Stimulated activated CD8-positive, alpha-beta memory T cell treated with anti-CD3 and anti-CD28 coated beads, Interleukin-12 subunit alpha, Interleukin-12 subunit beta, amount 100 ng/mL, for 24 hours (primary cell): ENCODE data around the gene METRN.
A peak's percentile ranks its signal among the peaks of the same experiment; 100 is the strongest.
"Not testable (repeated sequence)": the region's sequence is repeated elsewhere in the genome, so short reads cannot be mapped to it uniquely, and the experiment has no call there.

ENCODE experiments used
- DNase-seq: peaks from one replicate; pipeline ENCODE4 v3.0.0-alpha.2; 2020; ENCODE audit errors: extremely low read depth

METRN gene

DNA sequence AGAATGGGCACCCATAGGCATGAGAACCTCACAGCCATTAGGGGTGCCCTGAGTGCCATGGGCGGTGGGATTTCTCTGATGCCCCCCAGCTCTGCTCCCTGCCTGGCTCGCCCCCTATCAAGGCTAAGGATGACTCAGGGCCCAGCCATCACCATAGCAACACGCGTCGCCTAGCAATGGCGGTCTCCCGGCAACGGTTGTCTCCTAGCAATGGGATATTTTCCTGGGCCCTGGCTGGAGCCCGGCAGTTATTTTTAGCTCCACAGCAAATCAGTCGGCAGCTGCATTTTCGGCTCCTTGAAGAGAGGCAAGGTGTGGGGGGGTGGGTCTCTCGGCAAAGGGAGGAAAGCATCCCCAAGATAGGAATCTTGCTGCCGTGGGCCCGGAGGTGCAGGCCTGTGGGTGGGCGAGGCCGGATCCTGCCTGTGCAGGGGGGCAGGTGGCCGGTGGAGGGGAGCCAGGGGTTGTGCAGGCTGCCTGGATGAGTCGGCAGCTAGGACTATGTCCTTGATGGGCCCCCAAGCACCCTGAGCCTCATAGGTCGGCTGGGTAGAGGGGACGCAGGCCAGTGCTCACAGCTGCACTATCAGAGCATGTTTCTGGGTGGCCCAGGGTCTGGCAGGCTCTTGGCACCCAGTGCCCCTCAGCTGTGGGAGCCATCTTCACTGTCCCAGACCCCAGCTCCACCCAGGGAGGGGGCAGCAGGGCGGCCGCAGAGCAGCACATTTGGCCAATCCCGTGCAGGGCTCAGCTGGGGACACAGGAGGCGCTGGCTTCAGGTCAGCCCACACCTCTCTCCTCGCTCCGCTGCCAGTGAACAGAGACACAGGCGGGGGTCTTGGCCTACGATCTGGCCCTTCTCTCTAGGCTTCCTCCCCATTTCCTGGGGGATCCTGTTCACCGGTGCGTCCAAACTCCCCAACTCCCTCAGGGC is 5.1 kb upstream of the METRN start:
- DNase-seq: no peak

DNA sequence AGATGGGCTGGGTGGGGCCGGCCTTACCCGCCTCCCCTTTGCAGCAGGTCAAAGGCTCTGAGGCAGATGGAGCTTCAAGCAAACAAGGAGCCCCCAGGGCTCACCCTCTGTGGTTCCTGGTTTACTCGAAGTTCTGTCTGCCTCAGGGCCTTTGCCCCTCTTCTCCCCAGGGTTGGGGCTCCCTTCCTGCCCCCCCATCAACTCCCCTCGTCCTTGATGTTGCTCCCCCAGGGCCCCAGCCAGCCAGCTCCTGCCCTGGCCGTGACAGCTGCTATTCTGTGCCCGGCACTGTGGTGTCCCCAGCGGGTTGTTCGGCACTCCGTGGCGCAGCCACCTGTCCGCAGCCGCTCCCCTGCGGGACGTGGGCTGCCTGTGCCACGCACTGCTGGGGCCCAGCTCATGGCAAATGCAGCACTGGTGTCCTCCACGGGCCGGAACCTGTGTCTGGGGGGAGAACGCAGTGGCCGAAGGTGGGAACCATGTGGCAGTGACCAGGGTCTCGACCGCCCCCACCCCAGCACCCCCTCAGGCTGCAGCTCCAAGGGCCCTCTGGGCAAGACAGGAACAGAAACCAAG is 4.3 kb upstream of the METRN start:
- no peak for DNase-seq

DNA sequence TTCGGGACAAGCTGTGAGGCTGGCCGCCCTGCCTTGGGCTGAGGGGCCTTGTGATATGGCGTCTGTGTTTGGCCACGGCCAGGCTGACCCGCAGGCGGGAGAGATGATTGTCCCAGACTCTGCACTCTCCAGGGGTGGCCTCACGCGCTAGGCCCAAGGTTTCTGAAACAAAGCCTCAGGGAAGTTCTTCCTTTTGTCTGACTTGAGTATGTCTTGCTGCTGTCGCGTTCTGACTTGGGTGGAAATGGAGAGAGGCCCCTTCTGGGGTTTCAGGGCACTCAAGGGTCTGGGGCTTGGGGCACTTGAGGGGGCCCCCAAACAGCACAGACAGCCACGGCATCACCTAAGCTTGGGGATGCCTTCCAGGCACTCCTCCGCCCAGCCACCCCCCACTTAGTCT is 3.8 kb upstream of the METRN start:
- DNase-seq: no peak

DNA sequence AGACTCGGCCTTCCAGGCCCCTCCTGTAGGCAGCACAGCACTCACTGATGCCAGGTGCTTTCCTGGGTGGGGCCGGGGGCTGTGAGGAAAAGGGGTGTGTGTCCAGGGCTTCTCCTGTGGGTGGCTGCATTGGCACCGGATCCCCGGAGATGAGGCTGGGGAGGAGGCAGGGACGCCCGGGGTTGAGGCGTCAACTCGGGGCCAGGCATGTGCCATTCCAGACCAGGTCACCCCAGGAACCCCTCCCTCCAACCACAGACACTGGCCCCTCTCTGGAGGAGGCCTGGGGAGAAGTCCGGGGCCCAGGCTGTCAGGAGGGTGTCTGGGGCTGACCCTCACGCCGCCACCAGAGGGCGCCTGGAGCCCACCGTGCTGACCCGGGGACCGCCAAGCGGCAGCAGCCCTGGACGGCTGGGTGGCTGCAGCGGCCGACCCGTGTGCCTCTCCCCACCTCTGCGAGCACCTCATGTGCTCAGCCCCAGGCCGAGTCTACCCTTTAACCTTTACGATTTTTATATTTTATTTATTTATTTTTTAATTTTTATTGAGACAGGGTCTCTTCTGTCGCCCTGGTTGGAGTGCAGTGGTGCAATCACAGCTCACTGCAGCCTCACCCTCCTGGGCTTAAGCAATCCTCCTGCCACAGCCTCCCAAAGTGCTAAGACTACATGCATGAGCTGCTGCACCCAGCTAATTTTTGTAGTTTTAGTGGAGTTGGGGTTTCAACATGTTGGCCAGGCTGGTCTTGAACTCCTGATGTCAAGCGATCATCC is 3.2 kb upstream of the METRN start:
- no peak for DNase-seq

DNA sequence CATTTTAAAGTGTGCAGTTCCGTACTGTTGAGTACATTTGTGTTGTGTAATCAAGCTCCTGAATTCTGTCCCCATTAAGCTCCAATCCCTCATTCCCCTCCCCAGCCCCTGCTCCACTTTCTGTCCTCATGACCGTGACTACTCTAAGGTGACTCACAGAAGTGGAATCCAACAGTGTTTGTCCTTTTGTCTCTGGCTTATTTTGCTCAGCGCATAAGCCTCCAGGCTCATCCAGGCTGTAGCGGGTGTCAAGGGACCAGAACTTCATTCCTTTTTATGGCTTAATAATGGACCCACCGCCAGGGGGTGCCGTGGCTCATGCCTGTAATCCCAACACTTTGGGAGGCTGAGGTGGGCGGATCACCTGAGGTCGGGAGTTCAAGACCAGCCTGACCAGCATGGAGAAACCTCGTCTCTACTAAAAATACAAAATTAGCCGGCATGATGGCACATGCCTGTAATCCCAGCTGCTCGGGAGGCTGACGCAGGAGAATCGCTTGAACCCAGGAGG is 2.1 kb upstream of the METRN start:
- DNase-seq: not testable (repeated sequence)

DNA sequence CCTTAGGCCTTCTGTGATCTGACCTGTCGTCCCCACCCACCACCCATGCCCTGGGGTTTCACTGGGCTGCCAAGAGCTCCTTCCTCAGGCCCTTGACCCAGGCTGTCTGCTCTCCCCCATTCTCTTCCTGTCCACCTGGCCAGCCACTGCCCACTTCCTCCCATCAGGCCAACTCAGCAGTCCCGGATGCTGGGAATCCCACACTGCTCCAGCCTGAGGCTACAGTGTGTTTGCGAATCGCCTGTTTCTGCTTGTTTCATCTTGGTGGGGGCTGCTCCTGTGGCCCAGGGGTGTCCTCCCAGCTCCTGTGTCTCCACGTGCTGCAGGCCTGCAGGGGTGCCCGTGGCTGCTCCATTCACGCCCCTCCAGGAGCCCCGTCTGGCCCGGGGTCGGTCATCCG is 839 bp upstream of the METRN start:
- no peak for DNase-seq

DNA sequence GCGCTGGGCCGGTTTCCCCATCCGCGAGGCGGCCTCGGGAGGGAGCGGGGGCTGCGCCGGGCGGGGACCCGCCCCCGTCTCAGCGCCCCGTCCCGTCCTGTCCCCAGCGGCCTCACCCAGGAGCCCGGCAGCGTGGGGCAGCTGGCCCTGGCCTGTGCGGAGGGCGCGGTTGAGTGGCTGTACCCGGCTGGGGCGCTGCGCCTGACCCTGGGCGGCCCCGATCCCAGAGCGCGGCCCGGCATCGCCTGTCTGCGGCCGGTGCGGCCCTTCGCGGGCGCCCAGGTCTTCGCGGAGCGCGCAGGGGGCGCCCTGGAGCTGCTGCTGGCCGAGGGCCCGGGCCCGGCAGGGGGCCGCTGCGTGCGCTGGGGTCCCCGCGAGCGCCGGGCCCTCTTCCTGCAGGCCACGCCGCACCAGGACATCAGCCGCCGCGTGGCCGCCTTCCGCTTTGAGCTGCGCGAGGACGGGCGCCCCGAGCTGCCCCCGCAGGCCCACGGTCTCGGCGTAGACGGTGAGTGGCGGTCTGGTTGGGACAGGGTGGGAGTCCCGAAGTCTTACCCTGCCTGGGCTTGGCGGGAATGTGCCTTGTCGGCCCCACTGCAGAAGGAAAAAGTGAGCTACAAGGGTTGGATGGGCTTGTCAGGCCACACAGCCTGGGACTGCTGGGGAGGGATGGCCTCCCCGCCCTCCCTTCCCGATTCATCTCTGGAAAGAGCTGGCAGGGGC is 720 bp downstream of the METRN start:
- DNase-seq: no peak

DNA sequence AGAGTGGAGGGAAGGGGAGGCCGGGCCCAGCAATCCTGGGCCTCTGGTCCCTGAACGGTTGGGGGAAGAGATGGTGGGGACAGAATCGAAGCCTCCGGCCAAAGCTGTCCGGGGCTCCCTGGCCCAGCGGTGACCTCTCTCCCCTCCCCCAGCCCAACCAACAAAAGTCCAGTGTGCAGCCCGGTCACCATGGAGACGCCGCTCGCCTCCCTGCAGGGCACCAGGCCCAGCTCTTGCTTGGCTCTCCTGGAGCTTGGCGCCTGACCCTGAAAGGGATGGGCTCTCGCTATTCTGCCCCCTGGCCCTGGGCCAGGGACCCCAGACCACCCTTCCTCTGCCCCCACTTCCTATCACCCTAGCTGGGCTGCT is 1.3 kb downstream of the METRN start:
- no peak for DNase-seq

DNA sequence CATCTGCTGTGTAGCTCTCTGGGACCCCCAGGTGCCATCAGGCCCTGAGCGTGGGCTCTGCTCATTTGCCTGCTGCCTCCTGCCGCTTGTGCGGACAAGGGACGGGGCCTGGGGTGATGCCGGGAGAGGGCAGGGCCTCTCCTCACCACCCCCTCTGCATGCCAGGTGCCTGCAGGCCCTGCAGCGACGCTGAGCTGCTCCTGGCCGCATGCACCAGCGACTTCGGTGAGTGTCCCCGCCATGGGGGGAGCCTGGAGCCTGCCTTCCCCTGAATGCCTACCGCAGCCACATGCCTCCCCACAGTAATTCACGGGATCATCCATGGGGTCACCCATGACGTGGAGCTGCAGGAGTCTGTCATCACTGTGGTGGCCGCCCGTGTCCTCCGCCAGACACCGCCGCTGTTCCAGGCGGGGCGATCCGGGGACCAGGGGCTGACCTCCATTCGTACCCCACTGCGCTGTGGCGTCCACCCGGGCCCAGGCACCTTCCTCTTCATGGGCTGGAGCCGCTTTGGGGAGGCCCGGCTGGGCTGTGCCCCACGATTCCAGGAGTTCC is 1.9 kb downstream of the METRN start:
- DNase-seq: no peak

DNA sequence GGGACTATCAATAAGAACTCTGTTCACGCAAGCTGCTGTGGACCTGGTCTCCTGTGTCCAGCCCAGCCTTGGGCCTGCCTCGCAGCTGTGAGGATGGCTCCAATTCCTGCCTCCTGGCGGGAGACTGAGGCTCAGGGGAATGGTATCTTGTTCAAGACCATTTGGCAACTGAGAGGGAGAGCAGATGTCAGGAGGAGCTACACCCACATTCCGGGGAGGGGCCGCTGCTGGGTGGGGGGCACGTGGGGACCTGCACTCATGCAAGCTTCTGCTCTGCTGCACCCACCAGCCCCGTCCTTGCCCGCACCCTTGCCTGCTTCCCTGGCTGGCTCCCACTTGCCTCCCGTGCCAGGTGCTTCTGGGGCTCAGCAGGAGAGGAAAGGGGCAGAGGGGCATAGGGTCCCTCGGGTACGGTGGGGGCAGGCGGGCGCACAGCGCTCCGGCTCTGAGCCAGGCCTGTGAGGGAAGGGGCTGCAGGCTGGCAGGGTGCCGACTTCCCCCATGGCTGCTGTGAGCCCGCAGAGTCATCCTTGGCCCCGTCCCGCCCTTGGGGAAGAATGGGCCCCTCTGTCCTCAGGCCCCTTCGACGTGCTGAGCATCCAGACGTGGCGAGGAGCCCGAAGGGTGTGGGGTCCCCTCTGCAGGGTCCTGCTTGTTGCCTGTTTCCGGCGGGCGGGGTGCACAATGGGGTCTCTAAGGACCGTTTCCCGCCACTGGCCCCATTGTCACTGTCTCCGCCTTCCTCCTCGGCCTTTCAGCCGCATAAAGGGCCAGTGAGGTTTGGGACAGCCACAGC is 2.7 kb downstream of the METRN start:
- no peak for DNase-seq

DNA sequence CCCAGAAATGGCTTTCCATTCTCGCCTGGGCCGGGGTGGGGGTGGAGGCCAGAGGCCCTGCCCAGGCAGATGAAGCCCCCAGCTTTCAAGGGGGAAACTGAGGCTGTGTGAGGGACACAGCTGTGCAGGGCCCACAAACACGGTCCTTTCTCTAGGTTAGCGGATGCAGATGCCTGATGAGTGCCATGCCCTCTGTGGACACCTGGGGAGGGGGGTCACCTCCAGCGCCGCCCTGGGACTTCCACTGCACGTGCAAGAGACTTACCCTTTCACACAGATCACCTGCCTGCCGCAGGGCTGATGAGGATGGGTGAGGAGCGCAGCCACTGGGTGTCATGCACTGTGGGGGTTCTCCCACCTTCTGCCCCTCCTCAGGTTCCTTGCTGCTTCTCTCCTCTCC is 3.5 kb downstream of the METRN start:
- DNase-seq: no peak

DNA sequence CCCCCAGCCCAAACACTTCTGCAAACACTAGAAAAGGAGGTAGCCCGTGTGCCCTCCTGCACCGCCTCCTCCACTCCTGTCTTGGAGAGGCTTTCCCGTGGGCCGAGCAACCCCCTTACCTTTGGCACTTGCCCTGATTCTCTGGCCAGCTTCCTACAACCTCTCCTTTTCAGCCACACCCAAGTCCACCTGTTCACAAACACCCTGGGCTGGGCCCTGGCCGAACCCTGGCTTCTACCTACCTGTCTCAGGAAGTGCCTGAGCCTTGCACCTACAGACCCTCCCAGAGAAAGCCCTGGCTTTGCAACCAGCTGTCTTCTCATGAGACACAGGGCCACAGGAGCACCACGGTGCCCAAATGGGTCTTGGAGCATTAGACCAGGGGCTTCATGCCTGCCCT is 4.0 kb downstream of the METRN start:
- DNase-seq: no peak

DNA sequence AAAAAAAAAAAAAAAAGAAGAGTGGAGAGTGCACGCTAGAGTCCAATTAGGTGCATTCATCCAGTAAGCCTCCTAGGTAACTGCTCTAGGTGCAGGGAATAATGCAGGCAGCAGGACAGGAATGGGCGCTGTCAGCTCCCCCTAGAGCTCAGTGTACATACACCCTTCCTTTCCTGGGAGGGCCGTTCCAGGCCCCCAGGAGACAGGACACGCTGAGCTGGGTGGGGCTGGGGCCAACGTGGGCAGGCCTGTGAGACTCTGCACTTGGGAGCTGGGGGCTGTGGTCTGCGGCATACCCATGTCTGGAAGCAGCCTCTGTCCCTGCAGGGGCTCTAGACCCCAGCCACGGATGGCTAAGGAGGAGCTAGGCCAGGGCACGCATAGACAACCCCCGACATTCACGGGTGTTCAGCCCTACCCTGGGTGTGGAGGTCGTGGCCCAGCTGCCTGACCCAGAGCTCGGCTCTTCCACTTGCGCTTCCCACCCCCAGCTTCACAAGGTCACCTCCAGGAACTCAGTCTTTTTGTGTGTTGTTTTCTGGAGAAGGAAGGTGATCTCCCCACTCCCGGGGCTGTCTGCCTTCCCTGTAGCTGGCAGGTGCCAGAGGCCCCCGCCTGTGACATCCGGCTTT is 5.0 kb downstream of the METRN start:
- no peak for DNase-seq

DNA sequence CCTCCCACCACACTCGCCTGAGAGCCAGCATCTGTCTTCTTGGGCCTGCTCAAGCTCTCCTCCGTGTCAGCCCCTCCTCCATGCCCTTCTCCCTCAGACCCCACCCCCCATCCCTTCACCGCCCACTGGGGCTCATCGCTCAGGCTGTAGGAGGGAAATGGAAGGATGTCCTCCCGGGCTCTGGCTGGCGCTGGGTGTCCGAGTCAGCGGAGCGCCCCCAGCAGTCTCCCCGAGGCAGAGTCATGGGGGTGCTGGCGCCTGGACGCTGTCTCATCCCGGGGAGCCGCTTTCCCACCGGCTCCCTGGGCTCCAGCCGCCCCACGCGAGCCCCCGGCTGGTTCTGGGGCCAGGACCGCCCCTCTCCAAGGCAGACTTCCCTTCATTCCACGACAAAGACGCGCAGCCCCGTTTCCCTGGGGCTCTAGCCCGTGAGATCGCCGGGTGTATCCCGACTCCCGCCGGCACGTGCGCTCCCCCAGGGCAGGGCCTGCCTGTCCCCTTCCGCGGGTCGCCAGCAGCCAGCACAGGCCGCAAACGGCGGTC is 5.6 kb downstream of the METRN start:
- DNase-seq: no peak

DNA sequence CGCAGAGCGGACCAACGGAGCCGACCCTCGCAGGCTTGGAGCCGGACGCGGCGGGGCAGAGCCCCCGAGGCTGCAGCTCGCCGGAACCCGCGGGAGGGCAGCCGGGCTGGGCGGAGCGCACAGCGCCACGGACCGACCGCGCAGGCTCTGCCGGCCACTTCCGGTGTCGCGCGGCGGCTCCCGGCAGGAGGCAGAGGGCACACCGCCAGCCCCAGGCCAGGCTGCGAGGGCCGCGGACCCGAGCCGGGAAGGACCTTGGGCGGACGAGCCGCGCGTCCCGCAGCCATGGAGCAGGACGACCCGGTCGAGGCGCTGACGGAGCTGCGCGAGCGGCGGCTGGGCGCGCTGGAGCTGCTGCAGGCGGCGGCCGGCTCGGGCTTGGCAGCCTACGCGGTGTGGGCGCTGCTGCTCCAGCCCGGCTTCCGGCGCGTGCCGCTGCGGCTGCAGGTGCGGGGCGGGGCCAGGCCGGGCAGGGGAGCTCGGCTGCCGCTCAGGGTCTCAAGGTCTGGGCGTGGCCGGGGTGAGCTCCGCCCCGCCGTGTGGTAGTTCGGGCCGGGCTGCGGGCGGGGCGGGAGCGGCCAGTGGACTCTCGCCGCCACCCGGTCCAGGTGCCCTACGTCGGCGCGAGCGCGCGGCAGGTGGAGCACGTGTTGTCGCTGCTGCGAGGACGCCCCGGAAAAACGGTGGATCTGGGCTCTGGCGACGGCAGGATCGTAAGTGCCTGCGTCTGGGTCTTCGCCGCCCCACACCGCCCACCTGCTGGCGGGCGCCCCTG is 6.3 kb downstream of the METRN start, which contains the start of gene ANTKMT:
ANTKMT (plus strand) TSS at position 157 of the 775 bp plus-strand sequence; CDS start at position 286, 129 bp downstream.
- peak; percentile 56 for DNase-seq

DNA sequence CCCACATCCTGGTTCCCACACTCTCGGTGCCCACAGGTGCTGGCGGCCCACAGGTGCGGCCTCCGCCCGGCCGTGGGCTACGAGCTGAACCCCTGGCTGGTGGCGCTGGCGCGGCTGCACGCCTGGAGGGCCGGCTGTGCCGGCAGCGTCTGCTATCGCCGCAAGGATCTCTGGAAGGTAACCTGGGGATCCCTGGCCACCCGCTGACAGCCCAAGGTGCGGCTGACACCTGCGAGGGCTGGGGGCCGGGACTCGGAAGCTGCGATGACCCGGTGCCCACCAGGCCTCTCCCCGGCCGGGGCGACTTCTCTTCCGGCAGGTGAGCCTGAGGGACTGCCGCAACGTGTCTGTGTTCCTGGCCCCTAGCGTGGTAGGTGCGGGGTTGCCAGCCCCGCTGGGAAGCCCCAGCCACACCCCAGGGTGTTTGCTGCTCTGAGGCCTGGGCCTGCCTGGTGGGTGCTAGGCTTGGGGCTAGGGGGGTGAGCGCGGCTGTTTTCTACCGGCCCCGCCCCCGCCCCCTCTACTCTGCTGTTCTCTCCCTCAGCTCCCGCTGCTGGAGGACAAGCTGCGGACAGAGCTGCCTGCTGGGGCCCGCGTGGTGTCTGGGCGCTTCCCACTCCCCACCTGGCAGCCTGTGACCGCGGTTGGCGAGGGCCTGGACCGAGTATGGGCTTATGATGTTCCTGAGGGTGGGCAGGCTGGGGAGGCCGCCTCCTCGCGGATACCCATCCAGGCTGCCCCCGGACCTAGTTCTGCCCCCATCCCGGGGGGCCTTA is 7.0 kb downstream of the METRN start:
- DNase-seq: no peak

DNA sequence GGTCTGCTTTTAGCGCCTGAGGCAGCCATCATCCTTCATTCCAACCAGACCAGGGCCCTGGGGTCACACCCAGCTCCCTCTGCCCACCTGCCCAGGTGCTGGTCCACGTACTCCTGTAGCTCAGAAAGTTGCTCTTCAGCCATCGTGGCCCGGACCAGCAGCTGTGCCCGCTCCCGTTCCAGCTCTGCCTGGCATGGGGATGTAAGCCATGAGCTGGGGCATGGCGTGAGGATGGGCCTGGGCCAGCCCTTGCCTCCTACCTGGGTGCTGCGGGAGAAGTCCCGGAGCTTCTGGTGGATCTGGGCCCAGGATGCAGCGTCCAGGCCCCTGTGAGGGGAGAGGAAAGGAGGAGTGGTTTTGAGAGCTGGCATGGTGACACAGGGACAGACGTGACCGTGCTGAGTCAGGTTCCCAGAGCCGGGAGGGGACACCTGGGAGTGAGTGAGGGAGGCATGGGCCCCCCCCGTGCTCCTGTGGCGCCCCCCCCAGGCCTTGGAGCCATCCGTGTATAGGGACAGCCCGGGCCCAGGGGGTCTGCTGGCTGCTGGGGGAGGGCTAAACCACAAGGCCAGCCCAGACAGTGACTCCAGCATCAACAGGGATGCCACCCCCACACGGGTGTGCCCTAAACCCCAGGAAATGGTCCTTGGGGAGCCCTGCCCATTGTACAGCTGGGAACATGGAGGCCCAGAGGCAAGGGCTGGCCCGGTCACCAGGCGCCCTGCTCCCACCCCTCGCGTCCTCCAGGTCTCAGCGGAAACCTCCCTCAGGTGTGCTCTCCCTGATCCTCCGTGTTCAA is 8.1 kb downstream of the METRN start:
- DNase-seq: no peak
